AG09319 (cell line): Measurements from ENCODE around the gene PDXDC1.
"Not testable (repeated sequence)": the region's sequence is repeated elsewhere in the genome, so short reads cannot be mapped to it uniquely, and the experiment has no call there.

Source experiments
- DNase-seq: peaks from one replicate; pipeline ENCODE4 v3.0.0-alpha.2; 2010; ENCODE audit warnings: low read depth; ENCODE audit errors: extremely low read depth
- CTCF ChIP-seq: IDR thresholded peaks from 2 replicates; pipeline ENCODE4 v1.5.1; 2011; ENCODE audit warnings: low read depth, mild to moderate bottlenecking, inconsistent platforms, low read length, moderate library complexity

PDXDC1 gene, protein sequence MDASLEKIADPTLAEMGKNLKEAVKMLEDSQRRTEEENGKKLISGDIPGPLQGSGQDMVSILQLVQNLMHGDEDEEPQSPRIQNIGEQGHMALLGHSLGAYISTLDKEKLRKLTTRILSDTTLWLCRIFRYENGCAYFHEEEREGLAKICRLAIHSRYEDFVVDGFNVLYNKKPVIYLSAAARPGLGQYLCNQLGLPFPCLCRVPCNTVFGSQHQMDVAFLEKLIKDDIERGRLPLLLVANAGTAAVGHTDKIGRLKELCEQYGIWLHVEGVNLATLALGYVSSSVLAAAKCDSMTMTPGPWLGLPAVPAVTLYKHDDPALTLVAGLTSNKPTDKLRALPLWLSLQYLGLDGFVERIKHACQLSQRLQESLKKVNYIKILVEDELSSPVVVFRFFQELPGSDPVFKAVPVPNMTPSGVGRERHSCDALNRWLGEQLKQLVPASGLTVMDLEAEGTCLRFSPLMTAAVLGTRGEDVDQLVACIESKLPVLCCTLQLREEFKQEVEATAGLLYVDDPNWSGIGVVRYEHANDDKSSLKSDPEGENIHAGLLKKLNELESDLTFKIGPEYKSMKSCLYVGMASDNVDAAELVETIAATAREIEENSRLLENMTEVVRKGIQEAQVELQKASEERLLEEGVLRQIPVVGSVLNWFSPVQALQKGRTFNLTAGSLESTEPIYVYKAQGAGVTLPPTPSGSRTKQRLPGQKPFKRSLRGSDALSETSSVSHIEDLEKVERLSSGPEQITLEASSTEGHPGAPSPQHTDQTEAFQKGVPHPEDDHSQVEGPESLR

DNA sequence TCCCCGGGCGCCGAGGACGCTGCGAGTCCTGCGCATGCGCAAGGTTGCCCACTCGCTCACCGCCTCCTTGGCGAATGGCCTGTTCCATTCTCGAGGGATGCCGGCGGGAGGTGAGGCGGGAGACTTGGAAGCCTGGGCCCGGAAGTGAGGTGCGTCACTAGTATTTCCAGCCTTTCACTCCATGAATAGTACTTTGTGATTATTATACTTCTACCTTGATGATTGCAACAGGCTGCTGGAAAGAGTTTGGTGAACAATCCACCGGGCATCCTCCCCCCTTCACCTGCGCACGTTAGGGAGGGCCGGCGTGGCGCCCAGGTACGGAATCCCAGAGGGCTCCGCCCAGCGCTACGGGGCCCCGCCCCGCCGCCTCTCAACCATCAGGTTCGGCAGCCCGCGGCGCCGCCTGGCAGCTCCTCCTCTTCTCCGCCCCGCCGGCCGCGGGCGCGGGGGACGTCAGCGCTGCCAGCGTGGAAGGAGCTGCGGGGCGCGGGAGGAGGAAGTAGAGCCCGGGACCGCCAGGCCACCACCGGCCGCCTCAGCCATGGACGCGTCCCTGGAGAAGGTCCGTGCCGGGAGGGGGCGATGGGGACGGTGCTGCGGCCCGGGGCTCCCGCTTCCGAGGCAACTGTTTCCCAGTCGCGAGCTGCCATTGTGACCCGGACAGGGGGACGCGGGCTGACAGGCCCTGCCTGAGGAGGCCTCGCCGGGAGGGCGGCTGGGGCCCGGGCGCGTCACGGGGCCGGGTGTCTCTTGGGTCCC is at the start of gene PDXDC1:
Gene PDXDC1 (plus strand): TSS at position 371 of the 762 bp plus-strand sequence. CDS start 174 bp downstream, at position 545.
- DNase-seq, result peak; percentile 60

- not testable (repeated sequence) for DNase-seq
Observed at GRCh38 chr16:14928064-14928714, 46.6 kb upstream of the PDXDC1 start.

DNA sequence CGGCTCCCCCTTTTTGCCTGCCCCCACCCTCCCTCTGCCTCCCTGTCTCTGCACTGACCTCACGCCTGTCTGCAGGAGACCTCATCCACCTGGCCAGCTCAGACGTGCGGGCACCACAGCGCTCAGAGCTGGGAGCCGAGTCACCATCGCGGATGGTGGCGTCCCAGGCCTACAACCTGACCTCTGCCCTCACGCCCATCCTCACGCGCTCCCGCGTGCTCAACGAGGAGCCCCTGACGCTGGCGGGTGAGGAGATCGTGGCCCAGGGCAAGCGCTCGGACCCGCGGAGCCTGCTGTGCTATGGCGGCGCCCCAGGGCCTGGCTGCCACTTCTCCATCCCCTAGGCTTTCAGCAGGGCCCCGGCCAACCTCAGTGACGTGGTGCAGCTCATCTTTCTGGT is 45.6 kb upstream of the PDXDC1 start:
- not testable (repeated sequence) for DNase-seq

- not testable (repeated sequence) for DNase-seq
Observed at GRCh38 chr16:14930246-14930645, 44.6 kb upstream of the PDXDC1 start.

DNA sequence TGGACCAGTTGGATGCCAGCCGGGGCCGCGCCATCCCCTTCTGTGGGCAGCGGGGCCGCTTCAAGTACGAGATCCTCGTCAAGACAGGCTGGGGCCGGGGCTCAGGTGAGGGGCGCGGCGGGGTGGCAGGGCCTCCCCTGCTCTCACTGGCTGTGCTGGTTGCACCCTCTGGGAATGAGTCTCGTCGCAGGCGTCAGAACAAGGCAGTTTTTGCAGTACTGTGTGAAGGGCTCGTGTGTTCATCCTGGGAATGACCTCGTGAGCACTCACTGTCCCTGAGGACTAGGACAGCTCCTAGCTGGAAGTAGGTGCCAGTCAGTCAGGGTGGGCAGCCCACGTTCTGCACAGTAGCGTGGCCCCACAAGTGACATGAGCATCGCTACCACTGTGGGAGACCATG is 43.9 kb upstream of the PDXDC1 start:
- not testable (repeated sequence) for DNase-seq

GRCh38 chr16:14932581-14933375 is 42.0 kb upstream of the PDXDC1 start:
- not testable (repeated sequence) for DNase-seq

DNA sequence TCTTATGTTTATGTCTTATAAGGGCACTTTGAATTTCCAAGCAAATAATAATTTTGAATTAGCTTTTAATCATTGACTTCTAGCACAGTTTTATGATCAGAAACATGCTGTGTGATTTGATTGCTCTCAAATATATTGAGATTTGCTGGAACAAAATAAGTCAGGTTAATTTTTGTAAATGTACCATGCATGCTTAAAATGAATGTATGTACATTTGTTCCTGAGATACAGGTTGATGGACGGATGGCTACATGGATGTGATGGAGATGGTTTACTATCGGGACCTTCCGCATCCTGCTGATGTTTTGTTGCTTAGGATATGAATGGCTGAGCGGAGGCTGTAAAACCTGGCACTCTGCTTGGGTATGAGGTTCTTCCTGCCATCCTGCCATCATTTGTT is 37.7 kb upstream of the PDXDC1 start, which contains the start of gene NPIPA1:
Gene NPIPA1 (plus strand): TSS at position 301 of the 400 bp plus-strand sequence. CDS start 0 bp downstream, at position 301.
- not testable (repeated sequence) for DNase-seq

DNA sequence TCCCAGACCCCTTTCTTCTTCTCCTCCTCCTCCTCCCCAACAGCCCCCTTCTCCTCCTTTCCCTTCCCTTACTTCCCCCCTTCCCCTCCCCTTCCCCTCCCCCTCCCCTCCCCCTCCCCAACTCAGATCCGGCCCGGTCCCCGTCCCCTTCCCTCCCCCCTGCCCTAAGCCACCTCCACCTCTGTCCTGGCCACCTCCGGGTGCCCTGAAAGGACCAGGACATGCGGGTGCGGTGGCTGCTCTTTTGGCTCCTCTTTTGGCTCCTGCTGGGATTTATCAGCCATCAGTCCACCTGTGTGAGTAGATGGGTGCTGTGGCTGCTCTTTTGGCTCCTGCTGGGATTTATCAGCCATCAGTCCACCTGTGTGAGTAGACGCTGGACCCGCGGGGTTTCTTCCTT is 36.8 kb upstream of the PDXDC1 start:
- DNase-seq, result not testable (repeated sequence)

- DNase-seq, result not testable (repeated sequence)
Observed at GRCh38 chr16:14942686-14943085, 32.1 kb upstream of the PDXDC1 start.

GRCh38 chr16:14955546-14956231 is 19.1 kb upstream of the PDXDC1 start:
- DNase-seq, result no peak
- no peak for TF ChIP-seq CTCF

DNA sequence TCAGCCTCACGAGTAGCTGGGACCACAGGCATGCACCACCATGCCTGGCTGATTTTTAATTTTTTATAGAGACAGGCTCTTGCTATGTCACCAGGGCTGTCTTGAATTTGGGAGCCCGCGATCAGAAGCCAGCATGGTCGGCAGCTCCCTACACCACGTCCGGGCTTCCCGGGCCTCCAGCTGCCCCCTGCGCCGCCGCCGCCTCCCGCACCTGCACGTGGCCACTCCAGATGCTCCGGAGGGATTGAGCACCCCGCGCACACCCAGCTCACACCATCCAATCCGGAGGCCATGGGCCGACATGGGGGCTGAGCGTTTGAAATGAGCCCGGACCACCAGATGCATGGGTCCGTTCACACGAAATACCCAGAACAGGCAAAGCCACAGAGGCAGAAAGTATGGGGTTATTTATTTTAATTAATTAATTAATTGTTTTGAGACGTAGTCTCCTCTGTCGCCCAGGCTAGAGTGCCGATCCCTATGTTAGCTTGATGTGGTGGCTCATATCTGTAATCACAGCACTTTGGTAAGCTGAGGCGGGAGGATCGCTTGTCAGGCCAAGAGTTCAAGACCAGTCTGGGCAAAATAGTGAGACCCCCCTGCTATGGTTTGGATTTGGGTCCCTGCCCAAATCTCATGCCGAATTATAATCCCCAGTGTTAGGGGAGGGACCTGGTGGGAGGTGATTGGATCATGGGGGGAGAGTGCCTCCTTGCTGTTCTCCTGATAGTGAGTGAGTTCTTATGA is 17.1 kb upstream of the PDXDC1 start:
- no peak for DNase-seq
- no peak for TF ChIP-seq CTCF
